Fibroblast of mammary gland (primary cell): ENCODE data around the gene TAF1A.
"Not testable (repeated sequence)": the region's sequence is repeated elsewhere in the genome, so short reads cannot be mapped to it uniquely, and the experiment has no call there.

Experiments
- DNase-seq: peaks from one replicate; pipeline ENCODE4 v3.0.0-alpha.2; 2010; ENCODE audit warnings: low read depth
- H3K4me3 ChIP-seq: 2 replicates; pipeline ENCODE4 v1.5.1; 2011; ENCODE audit warnings: low read depth, mild to moderate bottlenecking, low read length, moderate library complexity; ENCODE audit not compliant: control insufficient read depth
- TF ChIP-seq, protein P1 (sequence below): conservative IDR thresholded peaks from 2 replicates; pipeline ENCODE4 v1.5.1; 2011; ENCODE audit warnings: low read depth, low read length, inconsistent platforms; ENCODE audit not compliant: control insufficient read depth, insufficient read depth

The TAF1A gene

DNA sequence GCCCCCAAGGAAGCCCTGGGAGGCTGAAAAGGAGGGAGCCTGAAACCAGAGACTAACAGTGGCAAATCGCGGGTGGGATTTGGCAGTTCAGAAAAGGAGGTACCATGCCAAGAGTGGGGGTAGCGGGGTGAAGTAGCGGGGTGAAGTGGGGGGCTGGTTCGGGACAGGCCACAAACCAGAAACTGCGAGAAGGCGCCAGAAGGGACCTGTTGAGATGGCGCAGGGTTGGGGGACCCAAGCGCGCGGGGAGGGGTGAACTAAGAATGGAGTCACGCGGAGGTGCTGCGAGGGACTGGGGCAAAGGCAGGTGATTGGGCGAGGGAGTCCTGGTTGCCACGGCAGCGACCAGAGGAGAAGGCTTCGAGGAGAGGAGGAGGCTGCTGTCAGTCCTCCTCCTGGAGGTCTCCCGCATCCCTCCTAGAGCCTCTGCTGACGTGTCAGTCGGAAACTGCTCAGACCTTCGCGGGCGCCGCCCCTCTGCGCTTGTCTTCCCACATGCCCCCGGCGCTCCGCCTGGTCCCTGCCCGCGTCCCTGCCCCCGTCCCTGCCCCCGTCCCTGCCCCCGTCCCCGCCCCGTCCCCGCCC lies 27.7 kb upstream of the TAF1A start:
- peak overlapping the region; percentile 61 for H3K4me3 ChIP-seq
- peak; percentile 98 for DNase-seq
- TF ChIP-seq, protein P1, sequence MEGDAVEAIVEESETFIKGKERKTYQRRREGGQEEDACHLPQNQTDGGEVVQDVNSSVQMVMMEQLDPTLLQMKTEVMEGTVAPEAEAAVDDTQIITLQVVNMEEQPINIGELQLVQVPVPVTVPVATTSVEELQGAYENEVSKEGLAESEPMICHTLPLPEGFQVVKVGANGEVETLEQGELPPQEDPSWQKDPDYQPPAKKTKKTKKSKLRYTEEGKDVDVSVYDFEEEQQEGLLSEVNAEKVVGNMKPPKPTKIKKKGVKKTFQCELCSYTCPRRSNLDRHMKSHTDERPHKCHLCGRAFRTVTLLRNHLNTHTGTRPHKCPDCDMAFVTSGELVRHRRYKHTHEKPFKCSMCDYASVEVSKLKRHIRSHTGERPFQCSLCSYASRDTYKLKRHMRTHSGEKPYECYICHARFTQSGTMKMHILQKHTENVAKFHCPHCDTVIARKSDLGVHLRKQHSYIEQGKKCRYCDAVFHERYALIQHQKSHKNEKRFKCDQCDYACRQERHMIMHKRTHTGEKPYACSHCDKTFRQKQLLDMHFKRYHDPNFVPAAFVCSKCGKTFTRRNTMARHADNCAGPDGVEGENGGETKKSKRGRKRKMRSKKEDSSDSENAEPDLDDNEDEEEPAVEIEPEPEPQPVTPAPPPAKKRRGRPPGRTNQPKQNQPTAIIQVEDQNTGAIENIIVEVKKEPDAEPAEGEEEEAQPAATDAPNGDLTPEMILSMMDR: no peak

DNA sequence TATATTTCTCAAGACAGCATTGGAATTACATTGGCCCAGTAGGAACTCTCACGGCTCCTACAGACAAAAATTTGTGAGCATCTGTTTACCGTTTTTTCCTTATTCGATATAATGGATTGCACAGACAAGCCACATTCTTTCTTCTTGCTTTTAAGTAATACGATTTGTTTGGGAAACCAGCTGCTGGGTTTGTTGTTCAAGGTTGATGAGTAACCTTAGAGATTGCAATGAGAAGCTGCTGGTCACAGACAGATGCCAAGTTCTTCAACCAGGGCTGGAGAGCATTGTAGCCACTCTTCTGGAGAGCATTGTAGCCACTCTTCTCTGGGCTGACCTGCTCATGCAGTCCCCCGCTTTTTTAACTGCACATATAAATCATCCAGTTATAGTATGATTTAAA lies 26.8 kb upstream of the TAF1A start:
- TF ChIP-seq, protein P1: no peak
- DNase-seq: peak; percentile 95

DNA sequence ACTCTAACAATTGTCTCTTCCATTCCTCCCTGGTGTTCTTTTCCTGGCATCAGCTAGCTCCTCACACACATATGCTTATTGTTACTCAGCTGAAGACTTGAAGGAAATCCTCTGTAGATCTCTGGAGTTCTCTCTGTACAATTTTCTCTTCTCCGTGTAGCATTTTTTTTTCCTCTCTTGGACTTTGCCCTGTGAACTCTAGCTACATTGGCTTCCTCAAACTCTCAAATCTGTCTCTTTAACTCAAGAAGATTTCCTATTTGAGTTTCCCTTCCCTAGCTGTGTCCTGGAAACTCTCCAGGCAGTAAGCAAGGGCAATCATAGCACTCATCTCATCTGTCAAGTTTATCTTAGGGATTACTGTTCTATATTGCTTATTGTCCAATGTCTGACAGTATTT lies 23.9 kb upstream of the TAF1A start:
- TF ChIP-seq, protein P1: no peak
- no peak for DNase-seq
- H3K4me3 ChIP-seq: no peak overlapping the region

More for the DNA sequence above, 26.8 kb upstream of the TAF1A start:
- H3K4me3 ChIP-seq: no peak overlapping the region

DNA sequence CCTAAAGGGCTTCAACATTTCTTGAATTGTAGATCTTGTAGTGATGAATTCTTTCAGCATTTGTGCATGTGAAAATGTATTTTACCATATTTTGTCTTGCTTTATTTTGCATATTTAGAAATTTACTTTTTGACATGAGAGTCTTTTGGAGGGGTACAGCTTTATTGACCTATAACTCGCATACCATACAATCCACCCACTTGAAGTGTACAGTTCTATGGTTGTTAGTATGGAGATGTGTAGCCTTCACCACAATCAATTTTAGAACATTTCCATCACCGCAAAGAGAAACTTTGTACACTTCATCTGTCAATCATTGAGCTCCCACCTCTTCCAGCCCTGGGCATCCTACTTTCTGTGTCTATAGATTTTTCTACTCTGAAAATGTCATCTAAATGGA lies 21.0 kb upstream of the TAF1A start:
- no peak overlapping the region for H3K4me3 ChIP-seq
- no peak for DNase-seq
- TF ChIP-seq, protein P1: no peak

DNA sequence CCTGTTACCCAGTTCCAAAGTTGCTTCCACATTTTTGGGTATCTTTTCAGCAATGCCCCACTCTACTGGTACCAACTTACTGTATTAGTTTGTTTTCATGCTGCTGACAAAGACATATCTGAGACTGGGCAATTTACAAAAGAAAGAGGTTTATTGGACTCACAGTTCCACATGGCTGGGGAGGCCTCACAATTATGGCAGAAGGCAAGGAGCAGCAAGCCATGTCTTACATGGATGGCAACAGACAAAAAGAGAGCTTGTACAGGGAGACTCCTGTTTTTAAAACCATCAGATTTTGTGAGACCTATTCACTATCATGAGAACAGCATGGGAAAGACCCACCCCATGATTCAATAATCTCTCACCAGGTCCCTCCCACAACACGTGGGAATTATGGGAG lies 19.4 kb upstream of the TAF1A start:
- DNase-seq, H3K4me3 ChIP-seq: not testable (repeated sequence)

DNA sequence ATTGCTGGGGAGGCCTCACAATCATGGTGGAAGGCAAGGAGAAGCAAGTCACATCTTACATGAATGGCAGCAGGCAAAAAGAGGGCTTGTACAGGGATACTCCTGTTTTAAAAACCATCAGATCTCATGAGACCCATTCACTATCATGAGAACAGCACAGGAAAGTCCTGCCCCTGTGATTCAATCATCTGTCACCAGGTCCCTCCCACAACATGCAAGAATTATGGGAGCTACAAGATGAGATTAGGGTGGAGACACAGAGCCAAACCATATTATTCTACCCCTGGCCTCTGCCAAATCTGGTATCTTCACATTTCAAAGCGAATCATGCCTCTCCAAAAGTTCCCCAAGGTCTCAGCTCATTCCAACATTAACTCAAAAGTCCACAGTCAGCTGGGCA lies 17.0 kb upstream of the TAF1A start:
- no peak overlapping the region for H3K4me3 ChIP-seq
- no peak for DNase-seq
- TF ChIP-seq, protein P1: no peak

DNA sequence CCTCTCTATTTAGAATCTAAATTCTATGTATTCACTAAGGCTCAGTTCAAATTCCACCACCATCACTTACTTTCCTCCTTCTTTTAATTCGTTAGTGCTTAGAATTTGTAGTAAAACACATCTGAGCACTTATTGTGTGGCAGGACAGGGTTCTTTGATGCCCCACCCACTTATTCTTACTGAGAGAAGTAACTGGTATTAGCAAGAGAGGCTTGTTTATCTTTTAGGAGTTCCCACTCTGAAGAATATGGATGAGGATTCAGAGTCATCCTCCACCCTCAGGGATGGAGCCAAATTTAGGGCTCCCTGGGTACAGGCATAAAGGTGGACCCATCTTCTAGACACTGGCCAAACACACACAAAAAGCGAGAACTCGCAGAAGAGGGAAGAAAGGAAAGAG lies 11.5 kb upstream of the TAF1A start:
- DNase-seq: no peak
- TF ChIP-seq, protein P1: no peak
- H3K4me3 ChIP-seq: no peak overlapping the region
